ENCODE measurements around the gene ANKRD39. TPM values are rescaled to one million over a fixed set of nuclear protein-coding genes. Genes with fewer than 3 reads are reported as not detected.

Gene ANKRD39
- total and polyA plus RNA-seq, 10 of the 15 experiments (the other 5 are each of a cell fraction or from before 2014, with no cell fraction given): 7.4 to 36.2 (median 23.7) TPM

DNA sequence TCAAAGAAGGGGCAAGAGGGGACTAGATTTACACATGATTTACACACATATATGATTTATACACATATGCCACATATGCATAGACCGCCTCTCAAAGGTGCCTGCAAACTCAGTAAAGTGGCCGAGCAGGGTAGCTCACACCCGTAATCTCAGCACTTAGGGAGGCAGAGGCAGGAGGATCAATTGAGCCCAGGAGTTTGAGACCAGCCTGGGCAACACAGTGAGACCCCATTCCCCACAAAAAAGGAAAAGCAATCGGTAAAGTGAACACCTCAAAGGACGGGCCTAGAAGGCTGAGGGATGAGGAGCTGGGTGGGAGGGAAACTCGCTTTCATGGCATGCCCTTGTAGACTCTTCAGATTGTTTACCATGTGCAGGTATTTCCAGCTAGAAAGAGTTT is 5.1 kb downstream of the ANKRD39 start:
- Histone ChIP-seq H4K20me1 (ENCODE audit: control insufficient read depth, insufficient read depth) (no peaks in the 10 kb centered on the region), H3K4me3 (no peak overlapping the region), H3K79me2 (ENCODE audit: control insufficient read depth, insufficient read depth, low read length) (peaks cover 17% of the 10 kb centered on the region), H3K9me3 (replicated peaks; ENCODE audit: control insufficient read depth, insufficient read depth, low read length) (no peaks in the 10 kb centered on the region), H3K4me2 (ENCODE audit: control insufficient read depth, insufficient read depth) (no peak overlapping the region), H3K27me3 (replicated peaks in 1 of 2; ENCODE audit: control insufficient read depth in 2 of 2, insufficient read depth in 2 of 2, low read length in 1 of 2) (no peaks in the 10 kb centered on the region), H3K4me1 (ENCODE audit: control insufficient read depth, insufficient read depth, low read length) (peaks cover 3% of the 10 kb centered on the region; the same call in 1 of the 2 replicates), H3K27ac (ENCODE audit: control insufficient read depth, insufficient read depth) (no peak overlapping the region), H3K36me3 (ENCODE audit: control insufficient read depth in 2 of 2, insufficient read depth in 2 of 2, low read length in 1 of 2) (peaks cover 6 to 7% of the 10 kb centered on the region in 2 experiments; a peak in 3 of 4 replicates), H2AFZ (ENCODE audit: control insufficient read depth, low read depth, low read length) (no peak overlapping the region), H3K9ac (ENCODE audit: control insufficient read depth, insufficient read depth, low read length) (no peak overlapping the region)
- 98% methylated on average over 6 of the region's 6 CpGs for WGBS (ENCODE audit: insufficient coverage, insufficient replicate concordance, low lambda C conversion rate, missing lambda C conversion rate)
- FAIRE-seq: no peak
- no peak for DNase-seq (ENCODE audit: low read depth, low spot score)
- ChIA-PET RAD21 (ENCODE audit: unreplicated experiment) (no interaction called here), SMC1A (ENCODE audit: uncharacterized antibody, unreplicated experiment) (interaction anchor here (1.1 kb wide), 1 partner anchor 112 kb away, joined by 3 read pairs; no protein-coding TSS in a partner anchor), POLR2A (interaction anchor here (0.6 to 1.2 kb wide), 5 partner anchors 10 to 570 kb away, joined by 3 to 4 read pairs (median 3); no protein-coding TSS in a partner anchor), CTCF (interaction anchor here (10.4 kb wide), 1 partner anchor 100 kb away, joined by 238 read pairs; no protein-coding TSS in a partner anchor)
- in situ Hi-C loops (cut with MboI): loop anchor here (10.0 kb wide), 1 partner anchor 262 kb away; the partner anchor contains the start of gene ANKRD36
- BruUV-seq (replicated peaks): no TSS peak
- intact Hi-C loops (cut with micrococcal nuclease; ENCODE audit: unreplicated experiment): no loop called here
- TF ChIP-seq ZBTB40 (IDR thresholded peaks at IDR 0.05; ENCODE audit: borderline replicate concordance): no peak
- no peak for TF ChIP-seq RAD21 (IDR thresholded peaks at IDR 0.05; ENCODE audit: insufficient read depth, low read depth, low read length)
- no peak for TF ChIP-seq PAX8 (IDR thresholded peaks at IDR 0.05)
- no peak for TF ChIP-seq IRF3 (IDR thresholded peaks at IDR 0.05)
- TF ChIP-seq SP1 (IDR thresholded peaks at IDR 0.05; ENCODE audit: low read depth, low read length): no peak
- no peak for TF ChIP-seq YBX1 (IDR thresholded peaks at IDR 0.05)
- TF ChIP-seq, protein P1, sequence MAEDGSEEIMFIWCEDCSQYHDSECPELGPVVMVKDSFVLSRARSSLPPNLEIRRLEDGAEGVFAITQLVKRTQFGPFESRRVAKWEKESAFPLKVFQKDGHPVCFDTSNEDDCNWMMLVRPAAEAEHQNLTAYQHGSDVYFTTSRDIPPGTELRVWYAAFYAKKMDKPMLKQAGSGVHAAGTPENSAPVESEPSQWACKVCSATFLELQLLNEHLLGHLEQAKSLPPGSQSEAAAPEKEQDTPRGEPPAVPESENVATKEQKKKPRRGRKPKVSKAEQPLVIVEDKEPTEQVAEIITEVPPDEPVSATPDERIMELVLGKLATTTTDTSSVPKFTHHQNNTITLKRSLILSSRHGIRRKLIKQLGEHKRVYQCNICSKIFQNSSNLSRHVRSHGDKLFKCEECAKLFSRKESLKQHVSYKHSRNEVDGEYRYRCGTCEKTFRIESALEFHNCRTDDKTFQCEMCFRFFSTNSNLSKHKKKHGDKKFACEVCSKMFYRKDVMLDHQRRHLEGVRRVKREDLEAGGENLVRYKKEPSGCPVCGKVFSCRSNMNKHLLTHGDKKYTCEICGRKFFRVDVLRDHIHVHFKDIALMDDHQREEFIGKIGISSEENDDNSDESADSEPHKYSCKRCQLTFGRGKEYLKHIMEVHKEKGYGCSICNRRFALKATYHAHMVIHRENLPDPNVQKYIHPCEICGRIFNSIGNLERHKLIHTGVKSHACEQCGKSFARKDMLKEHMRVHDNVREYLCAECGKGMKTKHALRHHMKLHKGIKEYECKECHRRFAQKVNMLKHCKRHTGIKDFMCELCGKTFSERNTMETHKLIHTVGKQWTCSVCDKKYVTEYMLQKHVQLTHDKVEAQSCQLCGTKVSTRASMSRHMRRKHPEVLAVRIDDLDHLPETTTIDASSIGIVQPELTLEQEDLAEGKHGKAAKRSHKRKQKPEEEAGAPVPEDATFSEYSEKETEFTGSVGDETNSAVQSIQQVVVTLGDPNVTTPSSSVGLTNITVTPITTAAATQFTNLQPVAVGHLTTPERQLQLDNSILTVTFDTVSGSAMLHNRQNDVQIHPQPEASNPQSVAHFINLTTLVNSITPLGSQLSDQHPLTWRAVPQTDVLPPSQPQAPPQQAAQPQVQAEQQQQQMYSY (CRISPR knock-in tag; IDR thresholded peaks at IDR 0.05): no peak
- no peak for ATAC-seq

Data from GM12878 (cell line).